HG03575 (cell line): ENCODE results near the gene MTRFR.
A peak's percentile ranks its signal among the peaks of the same experiment; 100 is the strongest.
"Not testable (repeated sequence)": the region's sequence is repeated elsewhere in the genome, so short reads cannot be mapped to it uniquely, and the experiment has no call there.

Source experiments
- ATAC-seq: cut with Tn5 transposase; IDR thresholded peaks from one replicate; pipeline ENCODE4 v1.9.1; 2021; ENCODE audit not compliant: unreplicated experiment, insufficient number of reproducible peaks, low FRiP score; ENCODE audit errors: extremely low read depth

The MTRFR gene

DNA sequence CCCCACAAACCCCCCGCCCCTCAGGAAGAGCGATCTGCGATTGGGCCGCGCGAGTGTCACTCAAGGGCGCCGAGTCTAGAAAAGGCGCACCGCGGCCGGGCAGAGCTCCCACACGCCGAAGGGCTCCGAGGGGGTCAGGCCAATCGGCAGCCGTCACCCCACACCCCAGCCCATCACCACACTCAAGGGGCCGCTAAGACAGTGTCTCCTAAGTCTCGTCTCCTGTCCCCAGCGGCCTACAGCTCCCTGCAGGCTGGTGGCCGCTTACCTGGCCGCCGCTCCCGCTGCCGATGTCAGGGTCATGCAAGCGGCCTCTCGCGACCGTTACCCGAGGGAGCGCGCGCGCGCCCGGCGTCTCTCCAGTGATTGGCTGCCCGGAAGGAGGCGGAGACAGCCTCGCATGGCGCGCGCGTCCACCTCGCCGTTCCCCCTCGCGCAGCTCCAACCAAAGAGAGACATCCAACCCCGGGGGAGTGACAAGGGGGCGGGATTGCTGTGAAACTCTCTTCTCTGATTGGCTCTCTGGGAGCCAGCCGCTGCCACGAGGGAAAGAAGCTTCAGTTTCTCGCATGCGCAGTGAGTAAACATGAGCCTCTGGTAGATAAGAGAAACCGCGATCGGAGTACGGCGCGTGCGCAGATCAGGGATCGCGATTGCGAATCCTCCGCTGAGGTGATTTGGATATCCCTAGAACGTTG is at the start of gene MTRFR, which contains the start of gene MPHOSPH9:
TSS of gene MTRFR (plus strand) at position 630 of the 698 bp plus-strand sequence. CDS start 20,239 bp downstream, outside the sequence.
TSS of gene MPHOSPH9 (minus strand) at position 335 of the 698 bp plus-strand sequence. CDS start 2,777 bp downstream, outside the sequence.
- peak; percentile 56 for ATAC-seq

DNA sequence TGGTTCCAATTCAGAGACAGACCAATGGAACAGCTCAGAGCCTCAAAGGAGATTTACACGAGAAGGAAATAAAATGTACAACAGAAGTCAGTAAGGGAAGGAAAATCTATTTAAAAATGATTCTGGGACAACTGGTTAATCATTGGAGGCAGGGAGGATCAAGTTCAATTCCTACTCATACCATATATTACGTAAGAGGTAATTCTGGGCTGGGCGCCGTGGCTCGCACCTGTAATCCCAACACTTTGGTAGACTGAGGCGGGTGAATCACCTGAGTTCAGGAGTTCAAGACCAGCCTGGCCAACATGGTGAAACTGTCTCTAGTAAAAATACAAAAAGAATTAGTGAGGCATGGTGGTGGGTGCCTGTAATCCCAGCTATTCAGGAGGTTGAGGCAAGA is 45.6 kb upstream of the MTRFR start:
- no peak for ATAC-seq

DNA sequence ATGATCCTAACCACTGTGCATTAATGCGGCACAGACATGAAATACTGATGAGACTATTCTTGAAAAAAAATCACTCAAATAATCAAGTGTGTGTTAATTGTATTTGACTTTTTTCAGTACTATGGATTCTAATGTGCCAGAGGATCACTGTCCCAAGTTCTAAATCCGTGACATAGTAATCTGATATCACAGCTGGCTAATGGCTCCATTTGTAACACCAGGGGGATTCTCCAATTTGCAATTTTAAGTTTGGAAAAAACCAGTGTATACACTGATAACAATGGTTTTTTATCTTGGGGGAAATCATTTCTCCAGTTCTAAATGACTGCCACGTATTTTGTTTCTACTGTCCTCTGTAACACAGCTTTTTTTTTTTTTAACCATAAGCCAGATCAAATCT is 33.3 kb upstream of the MTRFR start:
- ATAC-seq: no peak

DNA sequence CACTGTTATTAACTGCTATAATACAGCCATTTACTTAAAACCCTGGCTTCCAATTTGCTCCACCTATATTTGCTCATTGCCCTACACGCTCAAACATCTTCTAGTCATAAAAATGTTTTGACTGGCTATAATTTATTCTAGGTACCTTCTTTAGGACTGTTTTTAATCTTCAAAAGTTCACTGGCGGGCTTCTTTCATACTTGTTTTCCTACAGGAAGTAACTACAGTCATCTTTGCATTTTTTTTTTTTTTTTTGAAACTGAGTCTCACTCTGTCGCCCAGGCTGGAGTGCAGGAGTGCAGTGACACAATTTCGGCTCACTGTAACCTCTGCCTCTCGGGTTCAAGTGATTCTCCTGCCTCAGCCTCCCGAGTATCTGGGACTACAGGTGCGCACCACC is 32.8 kb upstream of the MTRFR start:
- no peak for ATAC-seq

DNA sequence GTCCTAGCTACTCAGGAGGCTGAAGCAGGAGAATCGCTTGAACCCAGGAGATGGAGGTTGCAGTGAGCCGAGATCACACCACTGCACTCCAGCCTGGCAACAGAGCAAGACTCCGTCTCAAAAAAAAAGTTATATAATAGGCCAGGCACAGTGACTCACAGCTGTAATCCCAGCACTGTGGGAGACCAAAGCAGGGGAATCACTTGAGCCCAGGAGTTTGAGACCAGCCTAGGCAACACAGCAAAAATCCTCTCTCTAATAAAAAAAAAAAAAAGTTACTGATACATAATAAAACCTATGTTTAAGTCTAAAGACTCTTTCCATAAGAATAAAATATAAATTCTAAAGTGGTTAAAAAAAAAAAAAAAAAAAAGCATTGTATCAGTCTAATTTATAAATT is 26.4 kb upstream of the MTRFR start:
- ATAC-seq: not testable (repeated sequence)

DNA sequence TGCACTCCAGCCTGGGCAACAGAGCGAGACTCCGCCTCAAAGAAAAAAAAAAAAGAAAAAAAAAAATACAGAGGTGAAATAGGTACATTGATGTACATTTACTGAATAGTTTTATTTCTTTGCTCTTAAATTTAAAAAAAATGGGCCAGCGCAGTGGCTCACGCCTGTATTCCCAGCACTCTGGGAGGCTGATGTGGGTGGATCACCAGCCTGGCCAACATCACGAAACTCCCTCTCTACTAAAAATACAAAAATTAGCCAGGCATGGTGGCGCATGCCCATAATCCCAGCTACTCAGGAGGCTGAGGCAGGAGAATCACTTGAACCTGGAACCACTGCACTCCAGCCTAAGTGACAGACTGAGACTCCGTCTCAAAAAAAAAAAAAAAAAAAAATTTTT is 25.4 kb upstream of the MTRFR start:
- ATAC-seq: not testable (repeated sequence)

DNA sequence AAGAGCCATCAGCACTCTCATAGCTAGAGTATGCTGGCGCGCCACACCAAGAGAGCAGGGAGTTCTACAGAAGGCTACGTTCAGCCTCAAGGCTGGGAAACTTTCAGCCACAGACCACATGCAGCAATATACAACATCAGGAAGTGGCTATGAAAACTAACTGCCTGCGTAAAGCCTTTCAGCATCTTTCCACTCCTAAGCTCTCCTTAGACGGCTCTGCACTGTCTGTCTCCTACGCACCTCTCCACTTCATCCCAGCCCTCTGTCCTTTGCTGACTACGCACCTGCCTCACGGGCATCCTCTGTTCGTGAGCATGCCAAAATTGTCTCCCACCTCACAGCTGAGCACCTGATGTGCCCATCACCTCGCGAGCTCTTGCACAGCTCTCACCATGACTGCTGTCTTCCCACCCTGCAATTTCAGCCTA is 10.0 kb upstream of the MTRFR start:
- ATAC-seq: no peak

DNA sequence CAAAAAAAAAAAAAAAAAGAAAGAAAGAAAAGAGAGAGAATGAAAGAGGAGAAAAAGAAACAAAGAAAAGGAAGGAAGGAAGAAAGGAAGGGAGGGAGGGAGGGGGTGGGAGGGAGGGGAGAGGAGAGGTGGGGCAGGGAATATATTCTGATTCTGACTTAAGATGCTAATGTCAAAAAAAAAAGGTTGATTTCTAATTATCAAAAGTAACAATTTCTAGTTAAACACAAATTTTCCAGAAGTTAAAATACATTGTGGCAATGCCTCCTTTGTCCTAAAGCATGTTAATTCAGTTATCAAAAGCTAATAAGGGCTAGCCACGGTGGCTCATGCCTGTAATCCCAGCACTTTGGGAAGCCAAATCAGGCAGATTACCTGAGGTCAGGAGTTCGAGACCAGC is 7.8 kb upstream of the MTRFR start:
- ATAC-seq: no peak

DNA sequence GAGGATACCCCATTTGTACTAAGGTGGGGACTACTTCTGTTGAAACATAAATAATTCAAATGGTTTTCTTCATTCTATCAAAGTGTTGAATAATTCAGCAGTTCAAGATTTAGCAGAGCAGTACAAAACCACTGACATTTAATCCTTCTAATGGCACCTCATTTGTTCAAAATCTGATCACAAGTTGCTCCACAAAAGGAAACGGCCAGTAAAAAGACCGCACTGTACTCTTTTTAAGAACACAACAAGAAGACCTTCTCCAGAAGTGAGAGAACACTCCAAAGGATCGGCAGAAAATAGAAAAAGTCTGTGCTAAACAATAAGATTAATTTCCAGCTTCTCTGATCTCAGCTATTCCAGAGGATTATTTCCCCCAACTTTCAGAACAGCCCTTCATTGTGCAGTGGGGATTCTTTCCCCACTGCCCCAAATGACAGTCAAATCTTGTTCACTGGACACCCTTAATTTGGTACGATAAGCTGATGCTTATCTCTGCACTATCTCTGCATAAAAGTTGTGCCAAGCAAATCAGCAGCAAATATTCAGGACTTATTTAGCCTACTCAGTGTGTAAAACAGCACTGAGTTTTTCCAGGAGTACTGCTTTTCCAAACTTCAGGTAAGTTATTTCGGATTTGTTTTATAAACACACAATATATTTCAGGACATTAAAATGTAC is 5.5 kb upstream of the MTRFR start:
- ATAC-seq: no peak

DNA sequence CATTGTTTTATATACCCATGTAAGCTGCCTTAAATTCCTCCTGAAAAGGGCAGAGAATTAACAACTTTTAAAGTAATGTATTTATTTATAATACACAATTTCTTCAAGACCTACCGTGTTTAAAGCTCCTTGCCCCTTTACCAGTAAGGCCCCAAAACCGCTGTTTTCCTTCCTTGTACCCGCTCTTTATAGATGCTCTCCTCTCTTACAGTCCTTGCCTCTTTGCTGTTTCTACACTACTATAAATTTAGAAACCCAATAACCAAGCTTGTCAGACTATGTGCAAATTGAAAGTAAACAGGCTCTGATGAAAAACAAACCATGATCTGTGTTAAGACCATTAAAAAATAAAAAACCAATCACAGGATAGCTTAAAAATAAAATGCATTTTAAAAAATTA is 4.2 kb upstream of the MTRFR start:
- no peak for ATAC-seq

DNA sequence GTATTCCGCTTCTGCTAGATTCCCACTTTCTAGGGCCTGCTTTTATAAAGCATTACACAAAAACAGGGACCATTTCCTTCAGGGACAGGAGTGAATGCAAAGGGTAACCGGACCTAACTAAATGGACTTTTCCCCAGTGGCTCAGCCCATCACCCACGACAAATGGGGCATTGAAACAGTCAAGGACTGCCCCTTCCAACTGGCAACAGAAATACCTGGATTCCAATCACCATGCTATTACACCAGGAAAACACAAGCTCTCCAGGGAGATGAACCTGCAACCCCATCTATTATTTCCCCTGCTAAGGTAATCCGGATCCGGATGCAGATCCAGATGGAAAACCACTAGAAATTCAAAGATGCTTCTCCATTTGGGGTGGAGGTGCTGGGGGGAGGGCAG is 1.3 kb upstream of the MTRFR start:
- no peak for ATAC-seq

DNA sequence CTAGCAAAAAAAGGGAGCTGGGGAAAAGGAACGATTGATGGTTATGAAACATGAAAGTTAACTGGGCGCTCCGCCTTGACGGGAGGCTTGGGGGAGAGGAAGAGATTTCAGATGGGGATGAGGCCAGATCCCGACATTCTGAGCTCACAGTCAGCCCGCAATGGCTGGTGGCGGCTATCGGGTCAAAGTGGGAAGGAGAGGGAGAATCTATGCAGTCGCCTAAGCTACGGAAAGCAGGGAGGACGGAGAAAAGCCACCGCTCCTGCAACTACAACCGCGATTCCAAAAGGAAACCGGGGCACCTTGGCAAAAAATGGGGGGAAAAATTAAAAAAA is 797 bp upstream of the MTRFR start:
- ATAC-seq: no peak

DNA sequence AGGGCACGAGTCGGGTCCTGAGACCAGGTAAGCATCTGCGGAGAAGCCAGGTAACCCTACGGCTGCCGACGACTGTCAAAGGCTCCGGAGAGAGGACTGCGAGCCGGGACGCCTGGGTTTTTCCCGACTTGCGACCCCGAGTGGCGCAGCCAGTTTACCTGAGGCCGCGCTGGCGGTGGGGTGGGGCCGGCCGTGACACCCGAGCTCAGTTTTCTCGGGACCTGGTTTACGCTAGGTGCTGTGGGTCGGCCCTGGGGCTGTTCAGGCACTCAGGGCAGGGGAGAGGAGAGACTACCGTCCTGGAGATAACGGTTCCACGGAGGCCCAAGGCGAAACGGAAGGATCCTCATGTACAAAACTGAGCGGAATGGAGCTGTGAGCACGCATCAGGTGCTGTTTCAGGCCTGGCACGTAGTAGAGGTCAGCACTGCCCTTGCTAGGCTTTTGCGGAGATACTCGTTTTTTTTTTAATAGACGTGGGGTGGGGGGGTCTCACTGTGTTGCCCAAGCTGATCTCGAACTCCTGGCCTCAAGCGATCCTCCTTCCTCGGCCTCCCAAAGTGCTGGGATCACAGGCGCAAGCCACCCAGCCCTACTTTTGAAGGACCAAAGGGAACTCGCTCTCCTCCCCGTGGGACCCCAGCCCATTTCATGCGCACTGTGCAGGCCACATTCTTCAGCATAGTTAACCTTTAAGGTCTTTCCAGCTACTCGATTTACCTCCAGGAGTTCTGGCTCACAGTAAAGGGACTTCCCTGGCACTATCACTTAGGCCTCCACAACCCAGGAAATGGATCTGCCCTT is 471 bp downstream of the MTRFR start:
- ATAC-seq: no peak

DNA sequence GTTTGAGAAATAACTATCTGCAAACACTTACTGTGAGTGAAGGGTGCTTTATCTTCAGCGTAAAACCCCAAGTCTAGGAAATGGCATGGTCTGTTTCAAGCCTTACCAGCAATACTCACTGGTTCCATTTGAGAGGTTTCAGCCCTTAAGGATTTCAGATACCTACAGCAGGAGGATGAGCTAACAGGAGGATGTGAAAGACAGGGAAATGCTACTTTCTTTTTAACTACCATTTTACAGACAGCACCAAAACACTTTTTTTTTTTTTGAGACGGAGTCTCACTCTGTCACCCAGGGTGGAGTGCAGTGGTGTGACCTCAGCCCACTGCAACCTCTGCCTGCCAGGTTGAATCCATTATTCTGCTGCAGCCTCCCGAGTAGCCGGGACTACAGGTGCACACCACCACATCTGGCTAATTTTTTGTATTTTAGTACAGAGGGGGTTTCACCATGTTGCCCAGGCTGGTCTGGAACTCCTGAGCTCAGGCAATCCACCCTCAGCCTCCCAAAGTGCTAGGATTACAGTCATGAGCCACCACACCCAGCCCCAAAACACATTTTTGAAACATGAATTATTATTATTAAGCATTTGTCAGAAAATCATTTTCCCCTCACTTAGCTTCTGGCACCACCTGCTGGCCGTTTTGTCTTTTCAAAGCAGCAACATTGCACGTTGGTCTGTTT is 4.6 kb downstream of the MTRFR start:
- no peak for ATAC-seq

DNA sequence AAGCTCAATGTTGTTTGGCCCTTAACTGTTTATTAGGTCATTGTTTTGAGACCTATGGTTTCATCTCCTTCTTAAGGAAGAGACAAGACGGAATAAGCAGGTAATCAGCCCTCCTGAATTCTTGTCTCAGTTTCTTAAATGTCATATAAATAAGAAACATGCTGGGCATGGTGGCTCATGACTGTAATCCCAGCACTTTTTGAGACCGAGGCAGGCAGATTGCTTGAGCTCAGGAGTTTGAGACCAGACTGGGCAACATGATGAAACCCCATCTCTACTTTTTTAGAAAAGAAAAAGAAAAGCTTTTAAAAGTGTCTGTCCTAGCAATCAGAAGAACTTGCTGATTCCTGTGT is 5.1 kb downstream of the MTRFR start:
- ATAC-seq: no peak

DNA sequence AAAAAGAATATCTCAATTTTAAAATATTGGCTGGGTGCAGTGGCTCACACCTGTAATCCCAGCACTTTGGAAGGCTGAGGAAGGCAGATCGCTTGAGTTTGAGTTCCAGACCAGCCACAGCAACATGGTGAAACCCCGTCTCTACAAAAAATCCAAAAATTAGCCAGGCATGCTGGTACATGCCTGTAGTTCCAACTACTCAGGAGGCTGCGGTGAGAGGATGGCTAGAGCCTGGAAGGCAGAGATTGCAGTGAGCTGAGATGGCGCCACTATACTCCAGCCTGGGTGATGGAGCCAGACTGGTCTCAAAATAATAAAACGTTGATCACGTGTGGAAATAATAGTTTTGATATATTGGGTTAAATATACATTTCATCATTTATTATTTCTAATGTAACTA is 5.7 kb downstream of the MTRFR start:
- ATAC-seq: no peak

DNA sequence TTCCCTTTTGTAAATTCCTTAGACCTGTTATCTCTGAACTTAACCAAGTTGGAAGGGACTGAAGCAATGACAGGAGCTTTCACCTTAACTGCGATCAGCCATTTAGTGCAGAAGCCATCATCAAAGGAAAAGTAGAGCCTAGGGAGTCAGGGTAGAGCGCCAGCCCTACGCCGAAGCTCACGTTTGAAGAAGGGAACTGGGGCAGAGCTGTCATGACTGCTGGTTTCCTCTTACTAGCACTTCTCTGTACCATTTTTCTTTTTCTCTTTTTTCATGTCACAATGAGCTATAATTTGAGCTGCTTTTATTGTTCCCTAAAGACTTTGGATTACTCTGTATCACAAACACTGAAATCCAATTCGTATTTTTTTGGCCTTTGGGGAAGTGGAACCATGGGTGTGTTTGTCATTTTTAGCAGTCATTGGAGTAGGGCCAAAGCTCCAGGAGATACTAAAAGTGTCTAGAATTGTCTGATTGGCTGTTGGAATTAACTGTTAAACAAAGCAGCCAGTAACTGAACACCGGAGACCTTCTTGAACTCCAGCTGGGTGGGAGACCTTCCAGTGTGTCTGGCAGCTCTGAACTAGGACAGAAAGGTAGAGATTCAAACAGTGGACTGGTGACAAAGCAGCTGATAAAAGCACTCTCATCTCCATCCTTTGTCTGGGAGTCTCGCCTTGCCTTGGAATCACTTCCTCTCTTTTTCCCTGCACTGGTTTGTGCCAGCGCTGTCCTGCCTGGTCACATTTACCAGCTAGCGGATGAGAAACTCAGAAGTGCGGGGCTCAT is 9.1 kb downstream of the MTRFR start:
- ATAC-seq: no peak

DNA sequence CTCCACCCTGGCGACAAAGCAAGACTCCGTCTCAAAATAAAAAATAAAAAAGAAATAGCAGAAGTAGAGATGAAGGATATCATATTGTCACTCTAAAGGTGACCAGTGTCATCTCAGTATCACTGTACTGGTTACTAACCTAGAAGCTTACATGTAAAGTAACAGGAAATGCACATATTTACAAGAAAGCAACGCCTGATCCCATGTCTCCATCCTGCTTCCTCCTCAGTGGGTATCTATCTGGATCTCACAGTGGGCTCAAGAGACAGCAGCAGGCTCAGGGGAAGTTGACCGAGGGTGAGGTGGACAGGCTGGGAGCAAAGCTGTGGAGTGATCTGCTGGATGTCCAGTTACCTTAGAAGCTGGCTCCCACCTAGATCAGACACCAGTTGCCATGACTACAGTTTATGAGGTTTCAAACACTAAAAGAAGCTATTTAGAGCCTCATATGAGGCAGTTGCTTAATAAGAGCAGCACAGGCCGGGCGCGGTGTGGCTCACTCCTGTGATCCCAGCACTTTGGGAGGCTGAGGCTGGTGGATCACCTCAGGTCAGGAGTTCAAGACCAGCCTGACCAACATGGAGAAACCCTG is 10.5 kb downstream of the MTRFR start:
- no peak for ATAC-seq
